Endothelial cell of umbilical vein (primary cell): ENCODE measurements around the gene AGRN. TPM values are rescaled to one million over a fixed set of nuclear protein-coding genes. Genes with fewer than 3 reads are reported as not detected.

Experiments used
- BruUV-seq: library from RNA; stranded (reverse); fragments of 400-500 nt; replicated peaks from 2 replicates; lab custom pipeline; 2021; lab: Mats Ljungman, UMichigan
- CTCF ChIA-PET: fragments of 300-600, 350-600 bp; sonication (Branson Sonifier 250); formaldehyde crosslinking; loops from one replicate; lab custom pipeline; 2021; ENCODE audit warnings: antibody characterized with exemption, inconsistent platforms; lab: Charles Lee
- POLR2A ChIA-PET: fragments of 300-600, 350-600 bp; sonication (Branson Sonifier 250); formaldehyde crosslinking; loops from one replicate; lab custom pipeline; 2021; ENCODE audit warnings: antibody characterized with exemption, inconsistent platforms; lab: Charles Lee
- DNase-seq: peaks from one replicate; pipeline ENCODE4 v3.0.0-alpha.2; 2011; ENCODE audit warnings: low read depth, low spot score
- FAIRE-seq: peaks from 2 replicates; lab custom pipeline; 2011; peaks lifted over from hg19 to GRCh38; lab: Jason Lieb, UNC
- H2AFZ ChIP-seq: 2 replicates; pipeline ENCODE4 v1.6.0; 2012; ENCODE audit warnings: low read depth, low read length, control low read depth, inconsistent platforms
- H3K27ac ChIP-seq: 2 replicates; pipeline ENCODE4 v1.5.1; 2011; ENCODE audit warnings: low read depth, mild to moderate bottlenecking, control low read depth, low read length, moderate library complexity; ENCODE audit not compliant: insufficient read depth
- H3K27me3 ChIP-seq, 2 experiments: 2 replicates each; pipeline versions ENCODE4 v1.6.0 to v1.6.1; 2011; ENCODE audit warnings: low read length in 2 of 2, mixed read lengths in 1 of 2; ENCODE audit not compliant: control insufficient read depth in 2 of 2, insufficient read depth in 2 of 2
- H3K36me3 ChIP-seq, 2 experiments: 2 replicates in 1 of 2; 3 replicates in 1 of 2; pipeline ENCODE4 v1.5.1; 2011; ENCODE audit warnings: low read length in 2 of 2, mild to moderate bottlenecking in 1 of 2, moderate library complexity in 1 of 2; ENCODE audit not compliant: control insufficient read depth in 2 of 2, insufficient read depth in 2 of 2; ENCODE audit errors: extremely low read depth in 1 of 2
- H3K4me1 ChIP-seq: 3 replicates; pipeline ENCODE4 v1.5.1; 2011; ENCODE audit warnings: mild to moderate bottlenecking, low read length; ENCODE audit not compliant: control insufficient read depth, insufficient read depth; ENCODE audit errors: extremely low read depth
- H3K4me2 ChIP-seq: 2 replicates; pipeline ENCODE4 v1.6.1; 2011; ENCODE audit warnings: low read length, control low read depth, mixed read lengths; ENCODE audit not compliant: insufficient read depth
- H3K4me3 ChIP-seq, 3 experiments: fragments of 200-600 bp in 1 of 3; sonication (generic), shearing (Covaris generic) in 1 of 3; replicated peaks in 1 of 3; 2 replicates each; pipeline ENCODE4 v1.5.1; 2011 to 2016; ENCODE audit warnings: control low read depth in 3 of 3, low read length in 3 of 3, mild to moderate bottlenecking in 2 of 3, inconsistent platforms in 1 of 3, low read depth in 1 of 3, moderate library complexity in 1 of 3; ENCODE audit not compliant: insufficient read depth in 1 of 3
- H3K79me2 ChIP-seq: 2 replicates; pipeline ENCODE4 v1.6.0; 2012; ENCODE audit warnings: low read length, inconsistent platforms; ENCODE audit not compliant: control insufficient read depth, insufficient read depth
- H3K9ac ChIP-seq: replicated peaks from 2 replicates; pipeline ENCODE3; 2011; ENCODE audit warnings: low read length, control low read depth; ENCODE audit not compliant: insufficient read depth; ENCODE audit errors: extremely low read depth
- H3K9me1 ChIP-seq: replicated peaks from 3 replicates; pipeline ENCODE4 v1.6.0; 2011; ENCODE audit warnings: mild to moderate bottlenecking, low read length; ENCODE audit not compliant: control insufficient read depth, insufficient read depth; ENCODE audit errors: extremely low read depth
- H3K9me3 ChIP-seq: replicated peaks from 2 replicates; pipeline ENCODE4 v1.5.1; 2012; ENCODE audit warnings: low read length, inconsistent platforms; ENCODE audit not compliant: control insufficient read depth, insufficient read depth
- H4K20me1 ChIP-seq: replicated peaks from 2 replicates; pipeline ENCODE3; 2011; ENCODE audit warnings: mild to moderate bottlenecking, low read length; ENCODE audit not compliant: control insufficient read depth, insufficient read depth; ENCODE audit errors: extremely low read depth
- EZH2 ChIP-seq: IDR thresholded peaks from 2 replicates; pipeline ENCODE4 v1.6.1; 2012; ENCODE audit warnings: borderline replicate concordance, low read depth, mild to moderate bottlenecking, moderate library complexity, low read length, inconsistent platforms; ENCODE audit not compliant: severe bottlenecking
- FOS ChIP-seq: IDR thresholded peaks from 2 replicates; pipeline ENCODE4 v1.6.1; 2011; ENCODE audit warnings: mild to moderate bottlenecking, low read length, moderate library complexity, borderline replicate concordance; ENCODE audit not compliant: insufficient read depth
- GATA2 ChIP-seq: IDR thresholded peaks from 2 replicates; pipeline ENCODE4 v1.7.0; 2011; ENCODE audit warnings: low read depth, mild to moderate bottlenecking, moderate library complexity, mixed read lengths, low read length; ENCODE audit not compliant: insufficient read length, insufficient read depth
- JUN ChIP-seq: IDR thresholded peaks from 2 replicates; pipeline ENCODE4 v1.6.1; 2011; ENCODE audit warnings: borderline replicate concordance, low read depth; ENCODE audit not compliant: insufficient read length, insufficient read depth
- MYC ChIP-seq: IDR thresholded peaks from one replicate; pipeline ENCODE4 v1.6.1; 2011; ENCODE audit warnings: mild to moderate bottlenecking, low read depth, low read length
- POLR2A ChIP-seq: IDR thresholded peaks from 2 replicates; pipeline ENCODE4 v1.6.1; 2012; ENCODE audit warnings: low read depth, mild to moderate bottlenecking, control low read depth, low read length
- POLR2AphosphoS5 ChIP-seq: IDR thresholded peaks from 2 replicates; pipeline ENCODE4 v1.6.1; 2012; ENCODE audit warnings: low read depth, mild to moderate bottlenecking, control low read depth, low read length, moderate library complexity; ENCODE audit not compliant: insufficient read depth
- dilution Hi-C: fragments of 300-500 bp; cut with MboI; formaldehyde crosslinking; loops from one replicate; pipeline ENCODE4 v1.15.0; 2019; ENCODE audit warnings: low sequenced_read_pairs; ENCODE audit not compliant: extremely low pct_ligation_motif_present
- intact Hi-C: fragments of 100-400 bp; cut with micrococcal nuclease; formaldehyde crosslinking; loops from one replicate; pipeline ENCODE4 v1.10.0; 2022
- polyA plus RNA-seq, 4 experiments: library from polyadenylated mRNA; depleted of rRNA in 3 of 4; stranded (reverse) in 3 of 4; unstranded in 1 of 4; fragments of >200 nt; gene quantifications; 2 replicates each; pipeline versions ENCODE4 v1.2.1 to v1.2.3, GENCODE V29; 2011 to 2012; ENCODE audit warnings: missing spikeins in 1 of 4
- total RNA-seq: library from RNA; stranded (reverse); gene quantifications from 2 replicates; pipeline ENCODE4 v1.2.3, GENCODE V29; 2021
- TF ChIP-seq, protein P1 (sequence below): IDR thresholded peaks from 2 replicates; pipeline ENCODE4 v1.6.1; 2011; ENCODE audit not compliant: insufficient read depth, insufficient read length
- TF ChIP-seq, protein P2 (sequence below), 2 donors: IDR thresholded peaks; 1 replicate in 1 of 2; 2 replicates in 1 of 2; pipeline ENCODE4 v1.5.1; 2011; ENCODE audit warnings: low read length in 2 of 2, mild to moderate bottlenecking in 2 of 2, moderate library complexity in 2 of 2, control low read depth in 1 of 2, inconsistent platforms in 1 of 2, low read depth in 1 of 2; ENCODE audit not compliant: insufficient read depth in 1 of 2; ENCODE audit errors: extremely low read depth in 1 of 2

Gene AGRN
- total and polyA plus RNA-seq, 2 donors (not counting 3 experiments of a cell fraction or from before 2014, with no cell fraction given) = 66.6 to 67.8 TPM

DNA sequence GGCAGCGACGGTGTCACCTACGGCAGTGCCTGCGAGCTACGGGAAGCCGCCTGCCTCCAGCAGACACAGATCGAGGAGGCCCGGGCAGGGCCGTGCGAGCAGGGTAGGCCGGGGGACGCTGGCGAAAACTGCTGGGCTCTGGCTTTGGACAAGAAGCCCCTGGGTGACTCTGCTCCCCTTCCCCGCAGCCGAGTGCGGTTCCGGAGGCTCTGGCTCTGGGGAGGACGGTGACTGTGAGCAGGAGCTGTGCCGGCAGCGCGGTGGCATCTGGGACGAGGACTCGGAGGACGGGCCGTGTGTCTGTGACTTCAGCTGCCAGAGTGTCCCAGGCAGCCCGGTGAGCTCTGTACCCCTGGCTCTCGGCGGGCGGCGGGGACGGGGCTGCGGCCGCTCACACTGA, 24.0 kb downstream of the AGRN start:
- DNase-seq (no peak), FAIRE-seq (no peak)
- Histone ChIP-seq H3K9me1 (no peaks in the 10 kb centered on the region), H4K20me1 (no peaks in the 10 kb centered on the region), H2AFZ (no peak overlapping the region), H3K4me2 (no peak overlapping the region), H3K9ac (no peak overlapping the region), H3K27me3 (no peaks in the 10 kb centered on the region), H3K9me3 (no peaks in the 10 kb centered on the region), H3K36me3 (peaks cover 0 to 16% of the 10 kb centered on the region in 2 experiments), H3K79me2 (no peaks in the 10 kb centered on the region), H3K27ac (no peak overlapping the region), H3K4me3 (no peak overlapping the region), H3K4me1 (peaks cover 7% of the 10 kb centered on the region)
- CTCF ChIA-PET = interaction anchor here (1.0 to 1.1 kb wide), 2 partner anchors 20 to 59 kb away, joined by 3 read pairs; no protein-coding TSS in a partner anchor
- POLR2A ChIA-PET = no interaction called here
- intact Hi-C loops (no loop called here), dilution Hi-C loops (no loop called here)
- BruUV-seq = no TSS peak
- TF ChIP-seq FOS = no peak
- no peak for TF ChIP-seq POLR2A
- TF ChIP-seq, protein P1, sequence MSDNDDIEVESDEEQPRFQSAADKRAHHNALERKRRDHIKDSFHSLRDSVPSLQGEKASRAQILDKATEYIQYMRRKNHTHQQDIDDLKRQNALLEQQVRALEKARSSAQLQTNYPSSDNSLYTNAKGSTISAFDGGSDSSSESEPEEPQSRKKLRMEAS = no peak
- no peak for TF ChIP-seq POLR2AphosphoS5
- no peak for TF ChIP-seq MYC
- TF ChIP-seq JUN = no peak
- TF ChIP-seq GATA2 = no peak
- TF ChIP-seq EZH2 = no peak
- TF ChIP-seq, protein P2, sequence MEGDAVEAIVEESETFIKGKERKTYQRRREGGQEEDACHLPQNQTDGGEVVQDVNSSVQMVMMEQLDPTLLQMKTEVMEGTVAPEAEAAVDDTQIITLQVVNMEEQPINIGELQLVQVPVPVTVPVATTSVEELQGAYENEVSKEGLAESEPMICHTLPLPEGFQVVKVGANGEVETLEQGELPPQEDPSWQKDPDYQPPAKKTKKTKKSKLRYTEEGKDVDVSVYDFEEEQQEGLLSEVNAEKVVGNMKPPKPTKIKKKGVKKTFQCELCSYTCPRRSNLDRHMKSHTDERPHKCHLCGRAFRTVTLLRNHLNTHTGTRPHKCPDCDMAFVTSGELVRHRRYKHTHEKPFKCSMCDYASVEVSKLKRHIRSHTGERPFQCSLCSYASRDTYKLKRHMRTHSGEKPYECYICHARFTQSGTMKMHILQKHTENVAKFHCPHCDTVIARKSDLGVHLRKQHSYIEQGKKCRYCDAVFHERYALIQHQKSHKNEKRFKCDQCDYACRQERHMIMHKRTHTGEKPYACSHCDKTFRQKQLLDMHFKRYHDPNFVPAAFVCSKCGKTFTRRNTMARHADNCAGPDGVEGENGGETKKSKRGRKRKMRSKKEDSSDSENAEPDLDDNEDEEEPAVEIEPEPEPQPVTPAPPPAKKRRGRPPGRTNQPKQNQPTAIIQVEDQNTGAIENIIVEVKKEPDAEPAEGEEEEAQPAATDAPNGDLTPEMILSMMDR (IDR thresholded peaks at IDR 0.05; ENCODE audit: extremely low read depth in 1 of 2, insufficient read depth in 1 of 2, low read depth in 1 of 2, low read length in 2 of 2) = no peak
